ENCODE data around the gene HACD3. TPM values are rescaled to one million over a fixed set of nuclear protein-coding genes. Genes with fewer than 3 reads are reported as not detected.
A peak's percentile ranks its signal among the peaks of the same experiment; 100 is the strongest.

The HACD3 gene
- total RNA-seq, 4 donors from 2014 or later, result 103 to 172 (median 128) TPM

GRCh38 chr15:65512189-65512588 is 18.1 kb upstream of the HACD3 start:
- 82 to 92% methylated on average over 5 of the region's 5 CpGs for WGBS, 2 donors
- H3K36me3 ChIP-seq, result no peaks in the 10 kb centered on the region
- H3K9me3 ChIP-seq, result no peaks in the 10 kb centered on the region
- peaks cover 24 to 39% of the 10 kb centered on the region in 2 donors for H3K4me1 ChIP-seq
- no peak for TF ChIP-seq CTCF (IDR thresholded peaks at IDR 0.05)
- no peak for TF ChIP-seq POLR2A (IDR thresholded peaks at IDR 0.05)
- DNase-seq, result no peak
- H3K27me3 ChIP-seq, result no peaks in the 10 kb centered on the region
- no peak overlapping the region for H3K4me3 ChIP-seq (replicated peaks in 1 of 3)
- peak overlapping the region; percentile 50 to 68 (median 56) for H3K27ac ChIP-seq
- intact Hi-C loops (cut with DNase I), result no loop called here

- peak overlapping the region in 2 of 3 donors; percentile 56 to 68 for H3K27ac ChIP-seq
- H3K4me3 ChIP-seq (replicated peaks in 1 of 3), result no peak overlapping the region
- H3K4me1 ChIP-seq, result peaks cover 24 to 39% of the 10 kb centered on the region in 2 donors
- WGBS, 2 donors, result 48 to 63% methylated on average over 10 of the region's 10 CpGs
- peak; percentile 48 to 65 for DNase-seq
- H3K9me3 ChIP-seq, result no peaks in the 10 kb centered on the region
- no peak for TF ChIP-seq POLR2A (IDR thresholded peaks at IDR 0.05)
- TF ChIP-seq CTCF (IDR thresholded peaks at IDR 0.05), result no peak
- H3K36me3 ChIP-seq, result no peaks in the 10 kb centered on the region
- H3K27me3 ChIP-seq, result no peaks in the 10 kb centered on the region
- intact Hi-C loops (cut with DNase I), result no loop called here
Observed at GRCh38 chr15:65512807-65513416, 17.4 kb upstream of the HACD3 start.

GRCh38 chr15:65516997-65517865 is 13.0 kb upstream of the HACD3 start, which contains the start of gene DPP8:
TSS of gene DPP8 (minus strand) at chr15:65517689. CDS start at chr15:65512553, 5,136 bp downstream.
- TF ChIP-seq CTCF (IDR thresholded peaks at IDR 0.05) (peak; percentile 56 to 95 (median 84)), POLR2A (IDR thresholded peaks at IDR 0.05) (peak in 1 of 2 donors; percentile 67)
- Histone ChIP-seq H3K4me1 (peaks cover 19 to 27% of the 10 kb centered on the region in 2 donors), H3K27ac (peak within 1 kb of the TSS; percentile 60 to 89 (median 86)), H3K27me3 (no peaks in the 10 kb centered on the region), H3K4me3 (replicated peaks in 1 of 3) (peak within 1 kb of the TSS; percentile 38 to 98 (median 72)), H3K9me3 (no peaks in the 10 kb centered on the region), H3K36me3 (no peaks in the 10 kb centered on the region)
- WGBS, 2 donors, result 1% methylated on average over 46 to 48 of the region's 75 CpGs
- DNase-seq, result peak; percentile 91 to 95
- intact Hi-C loops (cut with DNase I), result no loop called here

GRCh38 chr15:65517866-65518207 is 12.4 kb upstream of the HACD3 start:
- peak overlapping the region in 1 of 3 donors; percentile 89 for H3K27ac ChIP-seq
- no peak overlapping the region for H3K4me3 ChIP-seq (replicated peaks in 1 of 3)
- TF ChIP-seq CTCF (IDR thresholded peaks at IDR 0.05) (peak in 1 of 6 experiments; percentile 5), POLR2A (IDR thresholded peaks at IDR 0.05) (no peak)
- no peaks in the 10 kb centered on the region for H3K27me3 ChIP-seq
- H3K4me1 ChIP-seq, result peaks cover 15 to 21% of the 10 kb centered on the region in 2 donors
- DNase-seq, result no peak
- intact Hi-C loops (cut with DNase I), result no loop called here
- WGBS, 2 donors, result 38 to 40% methylated on average over 8 of the region's 8 CpGs
- no peaks in the 10 kb centered on the region for H3K9me3 ChIP-seq
- no peaks in the 10 kb centered on the region for H3K36me3 ChIP-seq
